WTC11 (cell line): ENCODE measurements around the gene BICDL2. TPM values are rescaled to one million over a fixed set of nuclear protein-coding genes. Genes with fewer than 3 reads are reported as not detected.

Experiments
- ATAC-seq: fragments of 200-7000 bp; cut with Tn5 transposase; 2 replicates; pipeline ENCODE4 v1.10.0; 2021; ENCODE audit warnings: mild to moderate bottlenecking, moderate library complexity
- CTCF ChIA-PET: fragments of 300-600 bp; sonication (Branson Sonifier 250); formaldehyde crosslinking; loops from one replicate; lab custom pipeline; 2021; ENCODE audit warnings: antibody characterized with exemption; lab: Charles Lee
- POLR2A ChIA-PET: fragments of 350-600 bp; sonication (Branson Sonifier 250); formaldehyde crosslinking; loops from one replicate; lab custom pipeline; 2021; ENCODE audit warnings: antibody characterized with exemption; lab: Charles Lee
- DNase-seq: peaks from one replicate; pipeline ENCODE4 v3.0.0; 2021; ENCODE audit warnings: low spot score
- H3K27ac Mint-ChIP-seq: 2 replicates; pipeline ENCODE4 v1.8.0; 2021; ENCODE audit warnings: mixed read lengths
- H3K27me3 Mint-ChIP-seq: 2 replicates; pipeline ENCODE4 v1.8.0; 2021; ENCODE audit warnings: low read depth, mild to moderate bottlenecking, moderate library complexity, mixed read lengths
- H3K36me3 Mint-ChIP-seq: 2 replicates; pipeline ENCODE4 v1.8.0; 2021; ENCODE audit warnings: mixed read lengths
- H3K4me1 Mint-ChIP-seq: 2 replicates; pipeline ENCODE4 v1.8.0; 2022; ENCODE audit warnings: mixed read lengths
- H3K4me3 Mint-ChIP-seq: 2 replicates; pipeline ENCODE4 v1.8.0; 2021; ENCODE audit warnings: mild to moderate bottlenecking, moderate library complexity, mixed read lengths
- H3K9me3 Mint-ChIP-seq: 2 replicates; pipeline ENCODE4 v1.8.0; 2021; ENCODE audit warnings: mixed read lengths
- E2F1 ChIP-seq: sonication (generic); formaldehyde crosslinking; IDR thresholded peaks from 2 replicates; pipeline ENCODE4 v1.8.0; 2022; ENCODE audit warnings: mild to moderate bottlenecking, missing genetic modification reagents
- E2F4 ChIP-seq: sonication (generic); formaldehyde crosslinking; IDR thresholded peaks from 2 replicates; pipeline ENCODE4 v1.8.1; 2022; ENCODE audit warnings: low read depth, mild to moderate bottlenecking, moderate library complexity, missing genetic modification reagents, borderline replicate concordance
- ELF4 ChIP-seq: sonication (generic); formaldehyde crosslinking; IDR thresholded peaks from 2 replicates; pipeline ENCODE4 v1.8.1; 2022; ENCODE audit warnings: low read depth, mild to moderate bottlenecking, moderate library complexity, missing genetic modification reagents
- EMX1 ChIP-seq: fragments of 250-450 bp; sonication (Bioruptor Pico); IDR thresholded peaks from 2 replicates; pipeline ENCODE4 v1.8.0; 2021; ENCODE audit warnings: mild to moderate bottlenecking
- FOXJ3 ChIP-seq: sonication (generic); formaldehyde crosslinking; IDR thresholded peaks from 2 replicates; pipeline ENCODE4 v1.9.0; 2021; ENCODE audit warnings: missing genetic modification reagents, mild to moderate bottlenecking, borderline replicate concordance
- FOXK1 ChIP-seq: sonication (generic); formaldehyde crosslinking; IDR thresholded peaks from 2 replicates; pipeline ENCODE4 v1.8.0; 2022; ENCODE audit warnings: mild to moderate bottlenecking, moderate library complexity, missing genetic modification reagents
- IRF2 ChIP-seq: sonication (generic); formaldehyde crosslinking; IDR thresholded peaks from 2 replicates; pipeline ENCODE4 v1.8.0; 2022; ENCODE audit warnings: low read depth, missing genetic modification reagents, borderline replicate concordance
- MXD4 ChIP-seq: fragments of 250-450 bp; sonication (Bioruptor Pico); IDR thresholded peaks from 2 replicates; pipeline ENCODE4 v1.8.0; 2021; ENCODE audit warnings: mild to moderate bottlenecking, moderate library complexity, borderline replicate concordance
- OVOL2 ChIP-seq: fragments of 250-450 bp; sonication (Bioruptor Pico); IDR thresholded peaks from 2 replicates; pipeline ENCODE4 v1.9.0; 2021; ENCODE audit warnings: mild to moderate bottlenecking, borderline replicate concordance
- SMAD3 ChIP-seq: sonication (generic); formaldehyde crosslinking; IDR thresholded peaks from 2 replicates; pipeline ENCODE4 v1.8.0; 2022; ENCODE audit warnings: missing genetic modification reagents, mild to moderate bottlenecking, borderline replicate concordance
- SP1 ChIP-seq: sonication (generic); formaldehyde crosslinking; conservative IDR thresholded peaks from 2 replicates; pipeline ENCODE4 v1.8.1; 2022; ENCODE audit warnings: missing genetic modification reagents
- TCF7 ChIP-seq: sonication (generic); formaldehyde crosslinking; IDR thresholded peaks from 2 replicates; pipeline ENCODE4 v1.8.0; 2022; ENCODE audit warnings: mild to moderate bottlenecking, low read depth, missing genetic modification reagents, moderate library complexity
- TEAD4 ChIP-seq: sonication (generic); formaldehyde crosslinking; IDR thresholded peaks from 2 replicates; pipeline ENCODE4 v1.8.0; 2022; ENCODE audit warnings: mild to moderate bottlenecking, missing genetic modification reagents
- TP53 ChIP-seq: sonication (generic); formaldehyde crosslinking; IDR thresholded peaks from 2 replicates; pipeline ENCODE4 v1.8.1; 2023; ENCODE audit warnings: mild to moderate bottlenecking, missing genetic modification reagents
- USF2 ChIP-seq: sonication (generic); formaldehyde crosslinking; IDR thresholded peaks from 2 replicates; pipeline ENCODE4 v1.8.1; 2023; ENCODE audit warnings: mild to moderate bottlenecking, missing genetic modification reagents, moderate library complexity
- ZNF281 ChIP-seq: sonication (generic); formaldehyde crosslinking; IDR thresholded peaks from 2 replicates; pipeline ENCODE4 v1.8.0; 2023; ENCODE audit warnings: mild to moderate bottlenecking, missing genetic modification reagents
- ZNF317 ChIP-seq: sonication (generic); formaldehyde crosslinking; IDR thresholded peaks from 2 replicates; pipeline ENCODE4 v1.8.1; 2023; ENCODE audit warnings: low read depth, mild to moderate bottlenecking, moderate library complexity, missing genetic modification reagents, borderline replicate concordance
- ZNF416 ChIP-seq: fragments of 250-450 bp; sonication (Bioruptor Pico); IDR thresholded peaks from 2 replicates; pipeline ENCODE4 v1.9.0; 2021; ENCODE audit warnings: mild to moderate bottlenecking, inconsistent platforms
- ZNF423 ChIP-seq: fragments of 250-450 bp; sonication (Bioruptor Pico); IDR thresholded peaks from 2 replicates; pipeline ENCODE4 v2.1.2; 2022; ENCODE audit warnings: mild to moderate bottlenecking, moderate library complexity
- ZNF671 ChIP-seq: fragments of 250-450 bp; sonication (Bioruptor Pico); IDR thresholded peaks from 2 replicates; pipeline ENCODE4 v1.8.0; 2021; ENCODE audit warnings: mild to moderate bottlenecking
- total RNA-seq: library from RNA; stranded (reverse); gene quantifications from 3 replicates; pipeline ENCODE4 v1.2.3, GENCODE V29; 2021
- TF ChIP-seq, protein P1 (sequence below): sonication (generic); formaldehyde crosslinking; IDR thresholded peaks from 2 replicates; pipeline ENCODE4 v1.8.1; 2023; ENCODE audit warnings: mild to moderate bottlenecking, missing genetic modification reagents
- TF ChIP-seq, protein P2 (sequence below): sonication (generic); formaldehyde crosslinking; conservative IDR thresholded peaks from 2 replicates; pipeline ENCODE4 v1.8.1; 2023; ENCODE audit warnings: mild to moderate bottlenecking, low read depth, missing genetic modification reagents, moderate library complexity
- TF ChIP-seq, protein P3 (sequence below): sonication (generic); formaldehyde crosslinking; IDR thresholded peaks from 2 replicates; pipeline ENCODE4 v1.8.1; 2022; ENCODE audit warnings: mild to moderate bottlenecking, moderate library complexity, missing genetic modification reagents

The BICDL2 gene
- total RNA-seq, 1 experiment from 2014 or later = 28.2 TPM

DNA sequence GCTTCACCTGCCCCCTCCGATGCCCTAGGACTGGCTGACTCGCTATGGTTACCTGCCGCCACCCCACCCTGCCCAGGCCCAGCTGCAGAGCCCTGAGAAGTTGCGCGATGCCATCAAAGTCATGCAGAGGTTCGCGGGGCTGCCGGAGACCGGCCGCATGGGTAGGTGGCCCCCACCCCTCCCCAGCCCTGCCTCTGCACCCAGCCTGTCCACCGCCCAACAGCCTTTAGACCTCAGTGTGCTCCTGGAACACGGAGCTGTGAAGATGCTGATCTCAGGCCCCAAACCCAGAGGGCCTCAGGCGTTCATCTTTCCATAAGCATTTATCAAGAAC is 10.6 kb upstream of the BICDL2 start:
- H3K36me3 Mint-ChIP-seq = peaks cover 10% of the 10 kb centered on the region
- H3K4me1 Mint-ChIP-seq = peaks cover 17% of the 10 kb centered on the region
- DNase-seq (no peak), ATAC-seq (peak; percentile 19)
- peaks cover 33% of the 10 kb centered on the region for H3K27me3 Mint-ChIP-seq
- CTCF ChIA-PET = interaction anchor here (0.8 to 5.8 kb wide), 12 partner anchors 8 to 84 kb away, joined by 3 to 86 read pairs (median 5); partner anchors contain the start of gene TNFRSF12A
- H3K4me3 Mint-ChIP-seq = peak overlapping the region; percentile 78
- TF ChIP-seq, protein P1, sequence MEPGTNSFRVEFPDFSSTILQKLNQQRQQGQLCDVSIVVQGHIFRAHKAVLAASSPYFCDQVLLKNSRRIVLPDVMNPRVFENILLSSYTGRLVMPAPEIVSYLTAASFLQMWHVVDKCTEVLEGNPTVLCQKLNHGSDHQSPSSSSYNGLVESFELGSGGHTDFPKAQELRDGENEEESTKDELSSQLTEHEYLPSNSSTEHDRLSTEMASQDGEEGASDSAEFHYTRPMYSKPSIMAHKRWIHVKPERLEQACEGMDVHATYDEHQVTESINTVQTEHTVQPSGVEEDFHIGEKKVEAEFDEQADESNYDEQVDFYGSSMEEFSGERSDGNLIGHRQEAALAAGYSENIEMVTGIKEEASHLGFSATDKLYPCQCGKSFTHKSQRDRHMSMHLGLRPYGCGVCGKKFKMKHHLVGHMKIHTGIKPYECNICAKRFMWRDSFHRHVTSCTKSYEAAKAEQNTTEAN = no peak
- TF ChIP-seq E2F4 (peak; percentile 62; the same call in 1 of the 2 replicates), SMAD3 (no peak), SP1 (CRISPR knock-in tag) (0 out of 2 replicates have a peak, but pooled peaks have one; percentile 44)
- 0 out of 2 replicates have a peak, but pooled peaks cover 4% of the 10 kb centered on the region for H3K9me3 Mint-ChIP-seq
- H3K27ac Mint-ChIP-seq = no peak overlapping the region
- POLR2A ChIA-PET = interaction anchor here (0.8 to 2.5 kb wide), 7 partner anchors 9 to 87 kb away, joined by 3 to 8 read pairs (median 4); partner anchors contain the start of gene ZNF213

DNA sequence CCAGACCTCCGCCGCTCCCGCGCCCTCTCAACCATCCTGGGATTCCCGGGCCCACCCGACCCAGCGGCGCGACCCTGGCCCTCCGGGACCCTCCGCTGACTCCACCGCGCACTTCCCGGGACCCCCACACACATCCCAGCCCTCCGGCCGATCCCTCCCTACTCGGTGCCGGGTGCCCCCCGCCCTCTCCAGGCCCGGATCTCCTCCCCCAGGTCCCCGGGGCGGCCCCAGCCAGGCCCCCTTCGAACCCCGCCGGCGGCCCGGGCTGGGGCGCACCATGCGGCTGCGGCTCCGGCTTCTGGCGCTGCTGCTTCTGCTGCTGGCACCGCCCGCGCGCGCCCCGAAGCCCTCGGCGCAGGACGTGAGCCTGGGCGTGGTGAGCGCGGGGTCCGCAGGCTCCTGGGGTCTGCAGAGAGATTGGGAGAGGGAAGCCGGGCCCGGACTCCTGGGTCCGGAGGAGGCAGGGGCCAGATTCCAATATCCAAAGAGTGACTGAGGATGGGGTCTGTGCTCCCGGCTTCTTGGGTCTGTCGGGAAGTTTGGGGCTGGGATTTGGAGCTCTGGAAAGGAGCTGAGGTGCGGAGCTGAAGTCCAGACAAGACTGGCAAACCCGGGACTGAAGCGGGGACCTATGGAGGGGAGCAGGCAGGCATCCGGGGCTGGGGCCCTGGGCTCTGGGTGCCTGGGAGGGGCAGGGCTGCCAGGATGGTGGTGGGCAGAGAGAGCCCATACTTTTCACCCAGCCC is 10.1 kb upstream of the BICDL2 start:
- DNase-seq (no peak), ATAC-seq (peak; percentile 22)
- Mint-ChIP-seq H3K27me3 (peaks cover 33% of the 10 kb centered on the region), H3K4me1 (peaks cover 13% of the 10 kb centered on the region), H3K9me3 (no peaks in the 10 kb centered on the region), H3K27ac (no peak overlapping the region), H3K4me3 (peak overlapping the region; percentile 78), H3K36me3 (peaks cover 7% of the 10 kb centered on the region)
- CTCF ChIA-PET = interaction anchor here (0.6 to 5.8 kb wide), 12 partner anchors 8 to 130 kb away, joined by 3 to 86 read pairs (median 5); partner anchors contain the start of gene TNFRSF12A
- POLR2A ChIA-PET = interaction anchor here (0.8 to 2.5 kb wide), 7 partner anchors 9 to 88 kb away, joined by 3 to 8 read pairs (median 4); partner anchors contain the start of gene ZNF213
- TF ChIP-seq TEAD4 (CRISPR knock-in tag) (no peak), ELF4 (CRISPR knock-in tag) (0 out of 2 replicates have a peak, but pooled peaks have one; percentile 56), SP1 (CRISPR knock-in tag) (no peak), ZNF416 (no peak), FOXJ3 (CRISPR knock-in tag) (no peak), TP53 (no peak), FOXK1 (no peak), MXD4 (CRISPR knock-in tag) (no peak), E2F1 (CRISPR knock-in tag) (no peak), OVOL2 (no peak), EMX1 (CRISPR knock-in tag) (no peak), TCF7 (no peak), IRF2 (CRISPR knock-in tag) (no peak), ZNF317 (0 out of 2 replicates have a peak, but pooled peaks have one; percentile 34), USF2 (CRISPR knock-in tag) (no peak), ZNF671 (no peak), ZNF423 (0 out of 2 replicates have a peak, but pooled peaks have one; percentile 6), ZNF281 (no peak)
- TF ChIP-seq, protein P2, sequence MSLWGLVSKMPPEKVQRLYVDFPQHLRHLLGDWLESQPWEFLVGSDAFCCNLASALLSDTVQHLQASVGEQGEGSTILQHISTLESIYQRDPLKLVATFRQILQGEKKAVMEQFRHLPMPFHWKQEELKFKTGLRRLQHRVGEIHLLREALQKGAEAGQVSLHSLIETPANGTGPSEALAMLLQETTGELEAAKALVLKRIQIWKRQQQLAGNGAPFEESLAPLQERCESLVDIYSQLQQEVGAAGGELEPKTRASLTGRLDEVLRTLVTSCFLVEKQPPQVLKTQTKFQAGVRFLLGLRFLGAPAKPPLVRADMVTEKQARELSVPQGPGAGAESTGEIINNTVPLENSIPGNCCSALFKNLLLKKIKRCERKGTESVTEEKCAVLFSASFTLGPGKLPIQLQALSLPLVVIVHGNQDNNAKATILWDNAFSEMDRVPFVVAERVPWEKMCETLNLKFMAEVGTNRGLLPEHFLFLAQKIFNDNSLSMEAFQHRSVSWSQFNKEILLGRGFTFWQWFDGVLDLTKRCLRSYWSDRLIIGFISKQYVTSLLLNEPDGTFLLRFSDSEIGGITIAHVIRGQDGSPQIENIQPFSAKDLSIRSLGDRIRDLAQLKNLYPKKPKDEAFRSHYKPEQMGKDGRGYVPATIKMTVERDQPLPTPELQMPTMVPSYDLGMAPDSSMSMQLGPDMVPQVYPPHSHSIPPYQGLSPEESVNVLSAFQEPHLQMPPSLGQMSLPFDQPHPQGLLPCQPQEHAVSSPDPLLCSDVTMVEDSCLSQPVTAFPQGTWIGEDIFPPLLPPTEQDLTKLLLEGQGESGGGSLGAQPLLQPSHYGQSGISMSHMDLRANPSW = no peak
- TF ChIP-seq, protein P3, sequence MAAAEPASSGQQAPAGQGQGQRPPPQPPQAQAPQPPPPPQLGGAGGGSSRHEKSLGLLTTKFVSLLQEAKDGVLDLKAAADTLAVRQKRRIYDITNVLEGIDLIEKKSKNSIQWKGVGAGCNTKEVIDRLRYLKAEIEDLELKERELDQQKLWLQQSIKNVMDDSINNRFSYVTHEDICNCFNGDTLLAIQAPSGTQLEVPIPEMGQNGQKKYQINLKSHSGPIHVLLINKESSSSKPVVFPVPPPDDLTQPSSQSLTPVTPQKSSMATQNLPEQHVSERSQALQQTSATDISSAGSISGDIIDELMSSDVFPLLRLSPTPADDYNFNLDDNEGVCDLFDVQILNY = peak; percentile 26; the same call in 1 of the 2 replicates
